GM21528 (cell line): ENCODE results near the gene DND1.
A peak's percentile ranks its signal among the peaks of the same experiment; 100 is the strongest.
"Not testable (repeated sequence)": the region's sequence is repeated elsewhere in the genome, so short reads cannot be mapped to it uniquely, and the experiment has no call there.

Source experiments
- ATAC-seq: cut with Tn5 transposase; IDR thresholded peaks from one replicate; pipeline ENCODE4 v1.9.1; 2021; ENCODE audit warnings: mild to moderate bottlenecking, moderate library complexity; ENCODE audit not compliant: unreplicated experiment, low FRiP score

Gene DND1

GRCh38 chr5:140632366-140633020 lies 40.9 kb downstream of the DND1 start:
- peak; percentile 61 for ATAC-seq

GRCh38 chr5:140631831-140632365 lies 41.5 kb downstream of the DND1 start:
- ATAC-seq: peak; percentile 52

GRCh38 chr5:140631036-140631417 lies 42.3 kb downstream of the DND1 start:
- no peak for ATAC-seq

GRCh38 chr5:140630292-140631035 lies 42.9 kb downstream of the DND1 start:
- ATAC-seq: no peak

GRCh38 chr5:140628711-140629110 lies 44.7 kb downstream of the DND1 start:
- no peak for ATAC-seq

- no peak for ATAC-seq
Observed at GRCh38 chr5:140627972-140628371, 45.4 kb downstream of the DND1 start.

- ATAC-seq: not testable (repeated sequence)
Observed at GRCh38 chr5:140624886-140625285, 48.5 kb downstream of the DND1 start.

- ATAC-seq: not testable (repeated sequence)
Observed at GRCh38 chr5:140623061-140623460, 50.3 kb downstream of the DND1 start.

- ATAC-seq: no peak
Observed at GRCh38 chr5:140622301-140622700, 51.1 kb downstream of the DND1 start.
